Esophagus muscularis mucosa (tissue), 4 donors: ENCODE results near the gene IQGAP2. TPM values are rescaled to one million over a fixed set of nuclear protein-coding genes. Genes with fewer than 3 reads are reported as not detected.

Experiments used
- DNase-seq: peaks from one replicate; pipeline ENCODE4 v3.0.0-alpha.2; 2017; ENCODE audit errors: extremely low spot score
- H3K27ac ChIP-seq, 4 donors: fragments of 200-600 bp; sonication (generic); replicated peaks in 1 of 4; 1 replicate in 3 of 4; 2 replicates in 1 of 4; pipeline ENCODE4 v1.5.1; 2016 to 2019; ENCODE audit warnings: mild to moderate bottlenecking in 1 of 4
- H3K27me3 ChIP-seq, 4 donors: fragments of 200-600 bp; sonication (generic); one replicate each; pipeline versions ENCODE4 v1.5.1 to v1.6.0; 2016 to 2019
- H3K36me3 ChIP-seq, 4 donors: fragments of 200-600 bp; sonication (generic); one replicate each; pipeline ENCODE4 v1.5.1; 2016 to 2019
- H3K4me1 ChIP-seq, 4 donors: fragments of 200-600 bp; sonication (generic); one replicate each; pipeline ENCODE4 v1.5.1; 2016 to 2019
- H3K4me3 ChIP-seq, 4 donors: fragments of 200-600 bp; sonication (generic); 1 replicate in 2 of 4; 2 replicates in 2 of 4; pipeline ENCODE4 v1.5.1; 2016 to 2019; ENCODE audit warnings: mild to moderate bottlenecking in 4 of 4, moderate library complexity in 1 of 4
- H3K9me3 ChIP-seq, 4 donors: fragments of 200-600 bp; sonication (generic); 1 replicate in 3 of 4; 2 replicates in 1 of 4; pipeline ENCODE4 v1.5.1; 2016 to 2019
- EP300 ChIP-seq: sonication (generic); formaldehyde crosslinking; IDR thresholded peaks from one replicate; pipeline ENCODE4 v1.6.1; 2017; ENCODE audit warnings: antibody characterized with exemption
- POLR2A ChIP-seq: fragments of 450-650 bp; IDR thresholded peaks from one replicate; pipeline ENCODE4 v1.6.1; 2017; ENCODE audit warnings: antibody characterized with exemption, moderate library complexity, mild to moderate bottlenecking, low read depth
- POLR2AphosphoS5 ChIP-seq, 2 donors: sonication (generic); formaldehyde crosslinking; IDR thresholded peaks; one replicate each; pipeline ENCODE4 v1.6.1; 2017; ENCODE audit warnings: antibody characterized with exemption in 2 of 2
- WGBS: methylation state at CpG from one replicate; pipeline ENCODE4 v1.1.5; 2018; 5-methylcytosine and 5-hydroxymethylcytosine counted together
- intact Hi-C: fragments of 100-400 bp; cut with DNase I; formaldehyde crosslinking; loops from one replicate; pipeline ENCODE4 v1.15.1; 2023
- total RNA-seq, 4 donors: library from RNA; depleted of rRNA; stranded (reverse); fragments of >200 nt; gene quantifications; one replicate each; pipeline versions ENCODE4 v1.1.0 to v1.2.1, GENCODE V29; 2016
- TF ChIP-seq, protein P1 (sequence below), 3 experiments: fragments of 200-600 bp in 2 of 3; fragments of 450-650 bp in 1 of 3; sonication (generic) in 2 of 3; IDR thresholded peaks; one replicate each; pipeline ENCODE4 v1.5.1; 2017 to 2019; ENCODE audit warnings: antibody characterized with exemption in 3 of 3, mild to moderate bottlenecking in 2 of 3, moderate library complexity in 1 of 3

IQGAP2 gene
- total RNA-seq, 4 donors from 2014 or later: 14.9 to 30.7 (median 20.8) TPM

GRCh38 chr5:76692651-76693050 is 289.6 kb downstream of the IQGAP2 start:
- no peak overlapping the region for H3K27ac ChIP-seq
- H3K4me1 ChIP-seq: peaks cover 0 to 16% (median 5%) of the 10 kb centered on the region in 4 donors
- no peaks in the 10 kb centered on the region for H3K9me3 ChIP-seq
- WGBS: 97% methylated on average over 3 of the region's 3 CpGs
- intact Hi-C loops: no loop called here
- H3K27me3 ChIP-seq: no peaks in the 10 kb centered on the region
- no peak overlapping the region for H3K4me3 ChIP-seq
- H3K36me3 ChIP-seq: no peaks in the 10 kb centered on the region
- DNase-seq: no peak
- TF ChIP-seq, protein P1, sequence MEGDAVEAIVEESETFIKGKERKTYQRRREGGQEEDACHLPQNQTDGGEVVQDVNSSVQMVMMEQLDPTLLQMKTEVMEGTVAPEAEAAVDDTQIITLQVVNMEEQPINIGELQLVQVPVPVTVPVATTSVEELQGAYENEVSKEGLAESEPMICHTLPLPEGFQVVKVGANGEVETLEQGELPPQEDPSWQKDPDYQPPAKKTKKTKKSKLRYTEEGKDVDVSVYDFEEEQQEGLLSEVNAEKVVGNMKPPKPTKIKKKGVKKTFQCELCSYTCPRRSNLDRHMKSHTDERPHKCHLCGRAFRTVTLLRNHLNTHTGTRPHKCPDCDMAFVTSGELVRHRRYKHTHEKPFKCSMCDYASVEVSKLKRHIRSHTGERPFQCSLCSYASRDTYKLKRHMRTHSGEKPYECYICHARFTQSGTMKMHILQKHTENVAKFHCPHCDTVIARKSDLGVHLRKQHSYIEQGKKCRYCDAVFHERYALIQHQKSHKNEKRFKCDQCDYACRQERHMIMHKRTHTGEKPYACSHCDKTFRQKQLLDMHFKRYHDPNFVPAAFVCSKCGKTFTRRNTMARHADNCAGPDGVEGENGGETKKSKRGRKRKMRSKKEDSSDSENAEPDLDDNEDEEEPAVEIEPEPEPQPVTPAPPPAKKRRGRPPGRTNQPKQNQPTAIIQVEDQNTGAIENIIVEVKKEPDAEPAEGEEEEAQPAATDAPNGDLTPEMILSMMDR (IDR thresholded peaks at IDR 0.05): no peak
- TF ChIP-seq EP300 (no peak), POLR2A (no peak), POLR2AphosphoS5 (IDR thresholded peaks at IDR 0.05) (no peak)

DNA sequence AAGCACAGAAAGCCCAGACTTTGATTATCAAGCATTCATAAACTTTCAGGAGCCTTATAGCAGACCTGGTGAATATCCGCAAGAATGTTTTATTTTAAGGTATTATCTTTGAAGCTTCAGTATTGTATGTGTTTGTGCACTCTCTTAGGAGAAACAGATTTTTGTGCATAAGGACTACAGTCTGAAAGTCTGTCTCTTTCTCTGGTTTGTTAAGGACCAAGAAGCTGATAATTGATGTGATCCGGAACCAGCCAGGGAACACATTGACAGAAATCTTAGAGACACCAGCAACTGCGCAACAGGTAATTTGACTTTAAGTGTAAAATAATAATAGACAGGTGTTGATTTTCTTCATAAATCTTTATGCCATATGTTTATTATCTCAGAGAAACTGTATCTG is 290.1 kb downstream of the IQGAP2 start:
- H3K4me1 ChIP-seq: peaks cover 0 to 16% (median 5%) of the 10 kb centered on the region in 4 donors
- no peak for TF ChIP-seq POLR2AphosphoS5 (IDR thresholded peaks at IDR 0.05)
- TF ChIP-seq, protein P1 (IDR thresholded peaks at IDR 0.05): no peak
- no peak for TF ChIP-seq EP300
- TF ChIP-seq POLR2A: no peak
- no peak overlapping the region for H3K27ac ChIP-seq
- H3K27me3 ChIP-seq: no peaks in the 10 kb centered on the region
- WGBS: 99% methylated on average over 3 of the region's 3 CpGs
- H3K4me3 ChIP-seq: no peak overlapping the region
- intact Hi-C loops: no loop called here
- no peak for DNase-seq
- no peaks in the 10 kb centered on the region for H3K36me3 ChIP-seq
- no peaks in the 10 kb centered on the region for H3K9me3 ChIP-seq

DNA sequence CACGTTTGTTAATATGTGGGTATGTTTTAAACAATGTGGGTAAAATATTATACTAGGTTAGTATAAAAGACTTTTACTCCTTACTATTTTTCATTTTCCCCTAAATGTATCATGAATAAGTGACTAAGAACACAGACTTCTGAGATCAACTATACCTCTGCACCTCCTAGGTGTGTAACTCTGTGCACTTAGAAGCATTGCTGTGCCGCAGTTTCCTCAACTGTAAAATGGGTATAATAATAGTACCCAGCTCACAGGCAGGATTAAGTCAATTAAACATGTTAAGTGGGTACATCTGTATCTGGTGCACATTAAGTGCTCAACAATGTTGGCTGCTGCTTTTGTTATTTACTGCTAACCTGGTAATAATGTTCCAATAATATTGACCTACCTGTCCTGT is 291.2 kb downstream of the IQGAP2 start:
- Histone ChIP-seq H3K36me3 (no peaks in the 10 kb centered on the region), H3K27me3 (no peaks in the 10 kb centered on the region), H3K4me1 (peaks cover 0 to 13% (median 5%) of the 10 kb centered on the region in 4 donors), H3K27ac (no peak overlapping the region), H3K9me3 (no peaks in the 10 kb centered on the region), H3K4me3 (no peak overlapping the region)
- no peak for DNase-seq
- WGBS: 47% methylated on average over 2 of the region's 2 CpGs
- intact Hi-C loops: no loop called here
- TF ChIP-seq POLR2A: no peak

DNA sequence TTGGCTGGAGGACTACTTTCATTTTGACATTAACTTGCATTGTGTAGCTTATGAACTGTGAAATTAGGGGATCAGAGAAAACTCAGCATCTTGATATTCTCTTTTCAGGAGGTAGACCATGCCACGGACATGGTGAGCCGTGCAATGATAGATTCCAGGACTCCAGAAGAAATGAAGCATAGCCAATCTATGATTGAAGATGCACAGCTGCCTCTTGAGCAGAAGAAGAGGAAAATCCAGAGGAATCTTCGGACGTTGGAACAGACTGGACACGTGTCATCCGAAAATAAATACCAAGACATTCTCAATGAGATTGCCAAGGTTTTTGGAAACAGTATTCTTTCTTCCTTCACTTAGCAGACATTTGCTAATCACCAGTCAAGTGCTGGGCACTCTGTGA is 292.3 kb downstream of the IQGAP2 start:
- Histone ChIP-seq H3K27me3 (no peaks in the 10 kb centered on the region), H3K27ac (no peak overlapping the region), H3K4me3 (no peak overlapping the region), H3K36me3 (no peaks in the 10 kb centered on the region), H3K4me1 (peaks cover 0 to 12% (median 5%) of the 10 kb centered on the region in 4 donors), H3K9me3 (no peaks in the 10 kb centered on the region)
- TF ChIP-seq POLR2AphosphoS5 (IDR thresholded peaks at IDR 0.05): no peak
- TF ChIP-seq EP300: no peak
- TF ChIP-seq, protein P1 (IDR thresholded peaks at IDR 0.05): no peak
- no peak for TF ChIP-seq POLR2A
- no peak for DNase-seq
- 72% methylated on average over 6 of the region's 6 CpGs for whole genome bisulfite sequencing
- intact Hi-C loops: no loop called here

DNA sequence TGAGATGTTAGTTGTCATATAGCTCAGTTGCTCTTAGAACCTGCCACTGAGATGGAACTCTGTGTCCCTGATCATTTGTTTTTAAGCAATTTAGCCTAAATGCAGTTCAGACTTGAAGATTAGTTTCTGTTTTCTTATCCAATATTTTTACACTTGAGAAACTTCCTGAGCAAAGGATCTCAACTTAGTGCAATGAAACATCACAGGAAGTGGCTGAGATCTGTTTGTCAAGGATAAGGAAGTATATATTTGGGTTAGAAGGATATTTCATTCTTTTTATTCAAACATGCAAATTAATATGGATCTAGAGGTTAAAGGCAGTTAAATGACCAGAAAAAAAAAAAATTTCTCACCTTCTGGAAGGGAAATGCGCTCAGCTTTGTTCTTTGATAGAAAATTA is 293.2 kb downstream of the IQGAP2 start:
- Histone ChIP-seq H3K4me3 (no peak overlapping the region), H3K4me1 (peaks cover 0 to 5% (median 2%) of the 10 kb centered on the region in 4 donors), H3K36me3 (peaks cover 0 to 6% (median 0%) of the 10 kb centered on the region in 4 donors), H3K27ac (no peak overlapping the region), H3K9me3 (no peaks in the 10 kb centered on the region), H3K27me3 (no peaks in the 10 kb centered on the region)
- WGBS: 80% methylated on average over 1 of the region's 1 CpG
- TF ChIP-seq POLR2AphosphoS5 (IDR thresholded peaks at IDR 0.05) (no peak), EP300 (no peak), POLR2A (no peak)
- TF ChIP-seq, protein P1 (IDR thresholded peaks at IDR 0.05): no peak
- intact Hi-C loops: no loop called here
- no peak for DNase-seq
